GM10266 (cell line): ENCODE data around the gene ITPR1.

Experiments
- DNase-seq: peaks from one replicate; pipeline ENCODE4 v3.0.0; 2012; ENCODE audit errors: extremely low spot score
- TF ChIP-seq, protein P1 (sequence below): IDR thresholded peaks from 2 replicates; pipeline ENCODE4 v1.5.1; 2012; ENCODE audit warnings: mild to moderate bottlenecking, low read depth; ENCODE audit not compliant: control insufficient read depth, insufficient read depth; ENCODE audit errors: missing control alignments

The ITPR1 gene

DNA sequence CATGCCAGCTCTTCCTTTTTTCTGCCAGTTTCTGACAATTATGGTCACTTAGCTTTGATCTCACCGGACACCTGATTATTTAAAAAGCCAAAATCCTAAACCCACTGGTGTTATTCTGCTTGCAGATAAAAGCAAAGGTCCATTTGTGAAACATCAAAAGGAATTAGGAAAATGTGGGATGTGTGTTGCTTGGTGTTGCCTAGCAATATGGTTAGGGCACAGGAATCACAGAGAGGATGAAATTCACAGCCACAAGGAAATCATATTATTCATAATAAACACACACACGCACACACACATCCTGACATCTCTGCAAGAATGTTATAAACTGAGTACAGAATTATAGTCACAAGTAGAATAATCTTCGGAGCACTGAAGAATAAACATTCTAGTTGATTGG lies 396.7 kb downstream of the ITPR1 start:
- no peak for DNase-seq
- TF ChIP-seq, protein P1, sequence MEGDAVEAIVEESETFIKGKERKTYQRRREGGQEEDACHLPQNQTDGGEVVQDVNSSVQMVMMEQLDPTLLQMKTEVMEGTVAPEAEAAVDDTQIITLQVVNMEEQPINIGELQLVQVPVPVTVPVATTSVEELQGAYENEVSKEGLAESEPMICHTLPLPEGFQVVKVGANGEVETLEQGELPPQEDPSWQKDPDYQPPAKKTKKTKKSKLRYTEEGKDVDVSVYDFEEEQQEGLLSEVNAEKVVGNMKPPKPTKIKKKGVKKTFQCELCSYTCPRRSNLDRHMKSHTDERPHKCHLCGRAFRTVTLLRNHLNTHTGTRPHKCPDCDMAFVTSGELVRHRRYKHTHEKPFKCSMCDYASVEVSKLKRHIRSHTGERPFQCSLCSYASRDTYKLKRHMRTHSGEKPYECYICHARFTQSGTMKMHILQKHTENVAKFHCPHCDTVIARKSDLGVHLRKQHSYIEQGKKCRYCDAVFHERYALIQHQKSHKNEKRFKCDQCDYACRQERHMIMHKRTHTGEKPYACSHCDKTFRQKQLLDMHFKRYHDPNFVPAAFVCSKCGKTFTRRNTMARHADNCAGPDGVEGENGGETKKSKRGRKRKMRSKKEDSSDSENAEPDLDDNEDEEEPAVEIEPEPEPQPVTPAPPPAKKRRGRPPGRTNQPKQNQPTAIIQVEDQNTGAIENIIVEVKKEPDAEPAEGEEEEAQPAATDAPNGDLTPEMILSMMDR, result no peak

DNA sequence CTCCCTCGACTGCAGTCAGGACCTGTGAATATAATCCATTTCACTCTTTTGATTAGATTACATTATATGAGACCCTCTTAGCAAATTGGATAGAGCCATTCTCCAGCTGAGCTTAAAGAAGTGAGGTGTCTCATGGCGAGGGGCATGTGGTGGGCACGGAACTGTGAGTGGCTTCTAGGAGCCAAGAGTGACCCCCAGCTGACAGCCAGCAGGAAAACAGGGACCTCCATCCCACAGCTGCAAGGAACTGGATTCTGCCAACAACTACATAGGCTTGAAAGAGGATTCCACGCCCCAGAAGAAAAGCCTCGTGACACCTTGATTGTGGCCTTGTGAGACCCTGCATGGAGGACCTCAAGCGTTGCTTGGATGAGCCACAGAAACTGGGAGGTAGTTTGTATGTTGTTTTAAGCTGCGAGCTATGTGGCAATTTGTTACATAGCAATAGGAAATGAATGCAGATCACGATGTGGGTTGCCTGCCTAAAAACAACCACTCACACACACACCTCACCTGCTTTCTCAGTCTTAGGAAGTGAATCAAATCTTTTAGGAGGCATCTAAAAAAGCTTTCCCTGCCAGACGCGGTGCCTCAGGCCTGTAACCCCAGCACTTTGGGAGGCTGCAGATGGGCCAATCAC lies 401.9 kb downstream of the ITPR1 start:
- TF ChIP-seq, protein P1, result no peak
- no peak for DNase-seq

DNA sequence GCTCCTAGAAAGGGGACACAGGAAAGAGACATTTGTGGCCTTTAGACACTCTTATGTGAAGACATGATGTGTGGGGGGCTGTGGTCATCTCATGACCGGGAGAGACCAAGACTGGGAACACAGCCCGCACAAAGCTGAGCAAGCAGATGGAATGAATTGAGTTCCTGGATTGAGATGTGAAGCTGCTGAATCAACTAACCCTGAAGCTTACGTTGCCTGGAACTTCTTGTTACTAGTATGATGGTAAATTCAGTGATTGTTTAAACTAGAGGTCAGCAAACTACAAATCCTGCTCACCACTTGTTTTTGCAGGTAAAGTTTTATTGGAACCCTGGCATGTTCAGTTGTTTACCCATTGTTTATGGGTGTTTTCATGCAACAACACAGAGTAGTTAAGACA lies 402.7 kb downstream of the ITPR1 start:
- DNase-seq, result no peak

More for the DNA sequence above, 402.7 kb downstream of the ITPR1 start:
- TF ChIP-seq, protein P1, result no peak
